HG03575 (cell line): ENCODE data around the gene CHST7.

Experiments used
- ATAC-seq: cut with Tn5 transposase; IDR thresholded peaks from one replicate; pipeline ENCODE4 v1.9.1; 2021; ENCODE audit not compliant: unreplicated experiment, insufficient number of reproducible peaks, low FRiP score; ENCODE audit errors: extremely low read depth

CHST7 gene

DNA sequence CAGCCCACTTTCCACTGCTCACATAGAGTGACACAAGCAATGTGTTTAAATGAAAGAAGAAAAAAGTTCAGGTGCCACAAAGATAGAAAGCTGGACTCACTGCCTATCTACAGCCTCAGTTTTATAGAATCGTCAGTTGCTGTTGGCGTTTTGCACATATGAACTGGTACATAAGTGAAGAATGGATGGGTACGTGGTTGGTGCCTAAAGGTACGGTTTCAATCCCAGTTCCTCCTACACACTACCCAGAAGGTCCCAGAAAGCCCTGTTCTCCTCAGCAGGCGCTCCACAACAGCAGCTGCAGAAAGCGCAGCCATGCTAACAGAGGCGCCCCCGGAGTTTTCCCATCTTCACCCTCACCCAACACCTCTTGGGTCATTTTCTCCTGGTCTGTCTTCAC lies 23.6 kb downstream of the CHST7 start:
- no peak for ATAC-seq

DNA sequence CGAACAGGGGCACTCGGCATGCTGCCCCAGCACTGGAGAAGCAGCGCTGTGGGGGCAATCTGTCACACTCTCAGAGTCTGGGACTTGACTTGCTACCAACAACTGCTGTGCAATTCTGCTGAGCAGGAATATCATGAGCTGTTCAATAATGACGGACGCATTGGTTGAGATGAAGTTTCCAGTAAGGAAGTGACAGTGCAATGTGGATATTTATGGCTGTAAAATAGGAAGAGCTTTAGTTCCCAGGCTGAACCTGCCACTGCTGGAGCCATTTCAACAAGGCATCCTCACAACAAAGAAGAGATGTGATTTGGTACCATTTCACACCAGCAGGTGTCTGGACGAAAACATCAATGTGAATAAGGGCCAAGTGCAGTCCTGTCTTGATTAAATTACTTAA lies 24.2 kb downstream of the CHST7 start:
- no peak for ATAC-seq

DNA sequence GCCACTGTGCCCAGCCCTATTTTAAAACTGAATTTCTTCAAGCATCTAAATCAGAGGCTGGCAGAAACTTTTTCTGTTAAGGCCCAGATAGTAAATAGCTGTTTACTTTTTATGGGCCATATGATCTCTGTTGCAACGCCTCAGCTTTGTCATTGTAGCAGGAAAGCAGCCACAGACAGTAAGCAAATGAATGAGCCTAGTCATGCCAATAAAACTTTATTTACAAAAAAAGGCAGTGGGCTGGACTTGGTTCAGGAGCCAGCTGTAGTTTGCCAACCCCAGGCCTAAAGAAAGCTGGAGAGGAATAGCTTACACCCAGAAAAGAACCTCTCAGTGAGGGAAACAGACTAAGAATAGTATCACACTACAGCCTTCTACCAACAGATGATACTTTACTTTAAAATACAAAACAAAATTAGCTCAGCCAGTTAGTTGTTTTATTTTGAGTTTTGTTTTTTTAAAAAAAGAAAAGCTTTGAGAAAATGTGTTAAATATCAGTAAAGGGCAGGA lies 25.5 kb downstream of the CHST7 start:
- no peak for ATAC-seq

DNA sequence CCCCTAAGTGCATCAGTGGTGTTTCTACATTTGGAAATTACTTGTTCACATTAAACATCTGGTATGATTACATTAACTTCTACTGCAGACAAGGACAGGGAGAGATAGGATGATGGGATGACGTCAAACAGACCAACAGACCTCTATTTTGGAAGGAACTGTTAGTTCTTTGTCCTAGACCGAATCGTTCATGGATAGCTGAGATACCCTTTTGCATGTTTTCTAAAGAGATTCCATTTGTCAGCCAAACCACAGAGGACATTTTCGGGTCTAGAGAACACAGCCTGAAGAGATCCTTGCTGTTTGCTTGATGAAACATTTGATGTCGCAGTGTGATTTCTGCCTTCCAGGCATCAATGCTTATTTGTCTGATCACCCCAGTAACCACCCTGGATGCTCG lies 27.7 kb downstream of the CHST7 start:
- no peak for ATAC-seq

DNA sequence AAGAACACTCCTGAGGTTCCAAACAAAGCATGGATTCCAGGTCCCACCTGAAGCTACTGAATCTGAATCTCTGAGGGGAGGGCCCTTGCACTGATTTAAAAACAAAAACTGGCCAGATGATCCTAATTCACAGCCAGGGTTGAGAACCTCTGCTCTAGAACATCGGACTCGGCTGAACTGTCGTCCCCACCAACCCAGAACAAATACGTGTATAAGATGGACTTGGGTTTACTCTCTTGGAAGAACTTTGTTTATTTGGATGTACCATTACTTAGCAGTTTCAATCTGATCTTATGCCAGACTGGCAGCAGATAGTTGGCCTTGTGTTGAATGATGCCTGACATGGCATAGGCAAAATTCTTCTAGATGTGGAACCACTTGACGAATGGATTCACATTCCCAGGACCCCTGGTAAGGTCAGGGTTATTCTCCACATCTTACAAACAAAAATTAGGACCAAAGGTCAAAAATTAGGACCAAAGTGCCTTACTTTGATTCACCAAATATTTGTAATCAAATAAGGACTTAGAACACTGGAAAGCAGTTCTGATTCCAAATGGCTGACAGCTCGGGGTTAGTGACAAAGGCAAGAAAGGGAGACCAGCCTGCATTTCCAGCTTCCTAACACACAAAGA lies 29.0 kb downstream of the CHST7 start:
- ATAC-seq, result no peak

DNA sequence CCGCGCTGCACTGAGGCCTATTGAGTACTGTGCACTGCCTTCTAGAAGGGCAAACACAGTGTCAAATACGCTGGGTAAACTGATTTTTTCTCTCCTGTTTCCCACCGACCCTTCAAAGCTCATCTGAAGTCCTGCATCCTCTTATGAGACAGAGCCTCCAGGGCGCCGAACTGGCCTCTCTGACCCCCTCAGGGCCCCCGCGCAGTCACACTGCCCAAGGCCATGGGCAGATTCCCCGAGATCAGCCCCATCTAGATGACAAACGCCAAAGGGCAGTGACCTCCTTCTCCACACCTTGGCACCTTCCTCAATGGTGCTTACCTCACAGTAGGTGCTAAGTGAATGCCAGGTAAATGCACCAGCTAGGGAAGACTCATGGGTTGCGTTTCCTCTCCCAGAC lies 34.4 kb downstream of the CHST7 start:
- no peak for ATAC-seq

DNA sequence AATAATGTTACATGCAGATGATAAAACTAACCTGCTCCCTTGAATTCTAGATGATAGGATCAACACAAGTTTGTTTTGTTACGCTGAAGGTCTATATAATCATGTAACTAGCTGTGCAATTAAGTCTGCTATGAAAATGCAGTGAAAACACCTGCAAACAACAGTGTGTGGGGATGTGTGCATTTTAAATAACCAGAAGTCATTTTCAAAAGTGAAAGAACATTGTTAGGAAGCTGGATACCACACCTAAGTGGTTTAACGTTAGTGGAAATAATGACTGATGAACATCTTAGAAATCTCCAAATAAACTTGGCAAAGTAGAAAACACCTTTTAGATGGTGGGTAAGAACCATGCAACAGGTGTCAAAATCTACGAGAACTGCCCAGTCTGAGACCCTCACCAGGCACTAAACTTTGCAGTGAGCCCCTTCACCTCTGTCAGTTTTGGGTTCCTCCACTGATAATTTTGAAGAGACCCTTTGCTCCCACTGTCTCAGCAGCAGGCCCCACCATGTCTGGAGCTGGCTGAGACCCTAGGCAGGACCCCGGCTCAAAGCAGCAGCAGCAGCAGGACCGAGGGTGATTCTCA lies 36.6 kb downstream of the CHST7 start:
- no peak for ATAC-seq

DNA sequence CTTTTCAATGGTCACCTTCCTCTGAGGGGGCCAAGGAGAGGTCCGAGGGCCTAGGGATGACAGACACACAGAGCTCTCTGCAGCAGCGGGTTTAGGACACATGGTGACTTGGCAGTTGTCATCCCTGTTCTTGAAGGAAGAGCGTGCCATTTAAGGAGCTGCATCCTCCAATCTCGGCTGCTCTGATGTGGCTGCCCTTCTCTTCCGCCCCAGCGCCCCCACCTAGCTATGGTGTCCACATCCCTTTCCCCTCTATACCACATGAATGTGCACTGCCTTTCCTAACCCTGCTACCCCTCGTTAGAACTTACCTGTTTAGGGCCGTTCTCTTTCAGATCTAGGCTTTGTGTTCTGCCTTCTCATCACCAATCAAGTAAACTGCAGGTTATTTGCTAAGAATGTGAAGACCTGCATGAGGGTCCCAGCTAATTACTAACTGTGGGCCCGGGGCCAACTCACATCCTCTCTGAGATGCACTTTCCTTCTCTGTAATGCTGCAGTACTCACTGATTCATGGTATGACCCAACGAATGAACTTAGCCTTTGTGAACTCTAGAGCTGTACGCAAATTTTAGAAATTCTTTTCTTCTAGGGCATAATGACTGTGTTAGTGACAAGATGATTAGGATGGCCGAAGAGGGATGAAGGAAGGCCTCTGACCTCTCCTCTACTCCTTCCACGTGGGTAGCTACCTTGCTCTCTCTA lies 38.2 kb downstream of the CHST7 start:
- ATAC-seq, result no peak

DNA sequence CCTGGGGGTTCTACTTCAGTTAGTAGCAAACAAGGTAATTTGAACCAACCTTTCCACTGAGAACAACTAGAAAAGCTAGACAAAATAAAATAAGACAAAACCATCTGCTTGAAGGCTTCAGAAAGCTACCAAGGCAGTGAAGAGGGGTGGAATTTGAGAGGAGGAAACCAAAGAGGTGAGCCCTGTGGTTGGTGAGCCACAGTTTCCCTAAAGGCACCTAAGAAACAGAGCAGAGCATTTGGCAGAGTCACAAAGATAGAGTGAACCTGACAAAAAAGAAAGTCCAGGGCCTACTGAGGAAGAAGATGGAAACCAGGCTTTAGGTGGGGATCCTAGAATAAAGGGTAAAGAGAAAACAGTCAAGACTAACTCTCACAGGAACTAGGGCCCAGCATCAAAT lies 44.3 kb downstream of the CHST7 start:
- ATAC-seq, result no peak

DNA sequence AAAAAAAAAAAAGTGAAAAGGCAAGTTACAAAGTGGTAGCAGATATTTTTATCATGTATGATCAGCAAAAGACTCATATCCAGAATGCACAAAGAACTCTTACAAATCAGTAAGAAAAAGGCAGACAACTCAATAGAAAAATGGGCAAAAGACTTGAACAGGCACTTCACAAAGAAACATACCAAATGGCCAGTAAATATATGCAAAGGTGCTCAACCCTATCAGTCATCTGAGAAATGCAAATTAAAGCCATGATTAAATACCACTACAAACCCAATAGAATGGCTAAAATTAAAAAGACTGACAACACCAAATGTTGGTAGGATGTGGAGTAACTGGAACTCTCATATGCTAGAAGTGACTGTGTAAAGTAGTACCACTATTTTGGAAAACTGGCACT lies 45.4 kb downstream of the CHST7 start:
- no peak for ATAC-seq

DNA sequence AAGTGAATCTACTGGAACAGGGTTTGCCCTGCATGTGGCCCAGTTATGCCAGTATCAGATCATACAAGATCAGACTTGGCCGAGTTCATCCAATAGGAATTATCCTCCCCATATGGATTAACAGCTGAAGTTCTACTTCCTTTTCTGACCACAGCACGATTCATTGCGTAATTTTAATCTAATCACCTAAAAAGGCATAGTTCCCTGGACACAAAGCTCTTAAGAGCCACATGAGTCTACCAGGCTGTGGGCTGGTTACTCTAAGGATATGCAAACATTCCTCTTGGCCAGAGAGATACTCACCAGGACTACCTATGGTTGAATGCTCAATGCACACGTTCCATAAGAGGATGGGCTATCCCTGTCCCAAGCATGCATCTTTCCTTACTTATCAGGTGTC lies 46.9 kb downstream of the CHST7 start:
- no peak for ATAC-seq

DNA sequence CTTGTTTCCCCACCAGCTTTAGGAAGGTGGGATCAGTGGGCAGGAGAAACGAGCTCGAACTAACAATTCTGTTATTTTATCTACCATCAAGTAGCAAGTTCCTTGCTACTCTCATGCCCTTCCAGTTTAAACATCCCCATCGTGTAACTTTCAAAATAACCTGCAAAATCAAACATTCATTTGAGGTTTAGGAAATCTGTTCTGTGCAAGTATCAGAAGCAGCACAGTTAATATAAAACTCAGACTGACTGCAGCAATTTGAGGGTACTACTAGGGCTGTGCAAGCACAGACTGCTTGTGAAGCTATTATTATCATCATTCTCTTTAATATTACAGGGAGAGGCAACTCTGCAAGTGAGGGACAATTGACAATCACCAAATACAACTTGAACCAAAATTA lies 48.0 kb downstream of the CHST7 start:
- ATAC-seq, result no peak

DNA sequence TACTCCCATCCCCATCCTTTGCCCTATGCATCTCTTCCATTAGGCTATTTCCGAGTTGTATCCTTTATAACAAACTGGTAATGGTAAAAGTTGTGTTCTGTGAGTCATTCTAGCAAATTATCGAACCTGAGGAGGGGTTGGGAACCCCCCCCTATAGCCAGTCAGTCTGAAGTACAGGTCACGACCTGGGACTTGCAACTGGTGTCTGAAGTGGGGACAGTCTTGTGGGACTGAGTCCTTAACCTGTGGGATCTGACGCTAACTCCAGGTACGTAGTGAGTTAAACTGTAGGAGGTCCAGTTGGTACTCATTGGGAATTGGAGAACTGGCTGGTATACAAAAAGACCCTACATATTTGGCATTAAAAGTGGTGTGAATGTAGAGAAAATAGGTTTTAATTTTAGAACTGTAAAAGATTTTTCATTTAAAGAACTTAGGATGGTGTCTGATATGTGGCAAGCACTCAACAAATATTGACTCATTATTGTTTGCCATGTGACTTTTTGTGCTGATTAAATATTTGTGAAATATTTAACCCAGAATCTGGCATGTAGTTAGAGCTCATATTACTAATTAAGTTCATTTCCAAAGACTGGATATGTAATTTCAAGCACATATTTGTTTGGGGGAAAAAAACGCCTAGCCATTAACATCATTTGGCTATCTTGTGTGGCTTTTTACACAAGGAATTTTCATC lies 50.7 kb downstream of the CHST7 start:
- ATAC-seq, result no peak

DNA sequence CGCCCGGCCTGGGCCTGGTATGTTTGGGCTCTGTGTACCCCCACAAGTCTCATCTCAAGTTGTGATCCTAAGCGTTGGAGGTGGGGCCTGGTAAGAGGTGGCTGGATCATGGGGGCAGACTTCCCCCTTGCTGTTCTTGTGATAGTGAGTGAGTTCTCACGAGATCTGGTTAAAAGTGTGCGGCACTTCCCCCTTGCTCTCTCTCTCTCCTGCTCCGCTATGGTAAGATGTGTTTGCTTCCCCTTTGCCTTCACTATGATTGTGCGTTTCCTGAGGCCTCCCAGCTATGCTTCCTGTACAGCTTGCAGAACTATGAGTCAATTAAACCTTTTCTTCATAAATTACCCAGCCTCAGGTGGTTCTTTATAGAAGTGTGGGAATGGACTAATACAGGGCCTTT lies 53.0 kb downstream of the CHST7 start:
- ATAC-seq, result no peak

DNA sequence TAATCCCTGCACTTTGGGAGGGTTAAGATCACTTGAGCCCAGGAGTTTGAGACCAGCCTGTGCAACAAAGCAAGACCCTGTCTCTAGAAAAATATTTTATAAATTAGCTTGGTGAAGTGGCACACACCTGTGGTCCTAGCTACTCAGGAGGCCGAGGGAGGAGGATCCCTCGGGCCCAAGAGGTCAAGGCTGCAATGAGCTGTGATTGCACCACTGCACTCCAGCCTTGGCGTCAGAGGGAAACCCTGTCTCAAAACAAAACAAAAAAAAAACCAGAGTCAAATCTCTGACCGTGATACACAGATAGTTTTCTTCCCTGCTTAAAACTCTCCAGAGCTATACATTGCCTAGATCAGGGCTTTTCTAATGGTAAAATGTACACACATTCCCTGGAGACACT lies 53.5 kb downstream of the CHST7 start:
- no peak for ATAC-seq

DNA sequence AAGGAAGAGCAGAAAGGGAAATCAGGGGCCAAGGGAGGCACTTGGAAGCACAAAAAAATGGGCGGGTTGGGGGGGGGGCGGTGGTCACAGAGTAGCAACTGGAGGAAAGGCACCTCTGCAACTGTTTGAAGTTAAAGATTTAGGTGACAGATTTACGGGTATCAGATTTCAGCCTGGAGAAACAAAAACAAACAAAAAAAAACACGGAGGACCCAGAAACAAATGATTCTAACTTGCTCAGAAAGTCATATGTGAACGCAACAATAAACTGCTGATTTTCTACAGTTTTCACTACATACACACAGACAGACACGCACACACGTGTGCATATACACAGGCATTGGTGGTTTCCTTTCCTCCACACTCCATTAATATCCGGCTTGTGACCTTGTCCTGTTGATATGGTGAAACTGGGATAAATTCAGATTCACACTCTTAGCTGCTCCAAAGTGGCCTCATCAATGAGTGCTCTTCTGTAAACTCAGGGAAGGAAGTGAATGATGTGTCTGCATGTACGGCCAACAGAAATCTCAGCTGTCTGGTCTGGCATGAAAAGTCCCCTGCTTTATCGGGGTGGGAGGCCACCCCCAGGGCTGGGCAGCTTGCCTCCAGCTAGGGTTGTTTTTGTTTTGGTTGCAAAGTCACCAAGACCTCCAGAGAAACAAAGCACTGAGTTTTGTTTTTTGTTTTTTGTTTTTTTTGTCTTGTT lies 54.3 kb downstream of the CHST7 start:
- ATAC-seq, result peak; percentile 2

DNA sequence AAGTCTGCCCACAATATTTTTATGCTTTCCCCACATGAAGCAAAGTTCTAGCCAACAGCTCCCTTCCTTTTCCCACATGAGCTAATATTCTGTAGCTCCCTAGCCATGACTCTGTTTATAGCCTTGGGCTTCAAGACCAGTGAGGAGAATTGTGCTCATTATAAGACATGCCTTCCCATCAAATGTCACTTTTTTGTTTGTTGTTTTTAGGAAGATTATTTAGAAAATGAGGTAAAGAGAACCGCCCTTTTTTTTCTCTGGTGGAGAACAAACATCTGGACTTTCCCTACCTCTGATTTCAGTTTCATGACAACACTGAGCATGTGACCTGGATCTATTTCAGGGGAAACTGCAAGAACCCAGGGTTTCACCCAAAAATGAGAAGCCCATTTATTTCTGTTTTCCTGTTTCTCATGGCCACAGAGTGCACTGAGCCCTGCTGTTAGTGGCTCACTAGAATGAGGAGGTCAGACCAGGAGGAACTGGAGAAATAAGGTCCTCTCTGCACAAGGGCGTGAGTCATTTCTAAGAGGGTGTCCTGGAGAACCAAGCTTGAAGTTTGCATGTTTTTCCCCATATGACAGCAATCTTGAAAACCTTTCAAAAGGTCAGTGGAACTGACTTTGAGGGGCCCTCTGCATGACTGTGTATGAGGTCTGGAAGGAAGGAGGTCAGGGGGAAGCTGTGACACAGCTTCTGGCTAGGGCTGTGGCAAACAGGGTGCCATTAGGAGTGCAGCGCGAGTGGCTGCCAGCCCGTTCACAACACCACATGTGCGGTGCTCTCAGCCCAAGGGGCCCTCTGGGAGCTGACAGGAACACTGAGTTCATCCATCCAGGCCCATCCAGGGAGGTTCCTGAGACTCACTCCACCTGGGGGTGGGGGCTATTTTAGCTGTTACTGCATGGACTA lies 55.2 kb downstream of the CHST7 start:
- ATAC-seq, result peak; percentile 76

DNA sequence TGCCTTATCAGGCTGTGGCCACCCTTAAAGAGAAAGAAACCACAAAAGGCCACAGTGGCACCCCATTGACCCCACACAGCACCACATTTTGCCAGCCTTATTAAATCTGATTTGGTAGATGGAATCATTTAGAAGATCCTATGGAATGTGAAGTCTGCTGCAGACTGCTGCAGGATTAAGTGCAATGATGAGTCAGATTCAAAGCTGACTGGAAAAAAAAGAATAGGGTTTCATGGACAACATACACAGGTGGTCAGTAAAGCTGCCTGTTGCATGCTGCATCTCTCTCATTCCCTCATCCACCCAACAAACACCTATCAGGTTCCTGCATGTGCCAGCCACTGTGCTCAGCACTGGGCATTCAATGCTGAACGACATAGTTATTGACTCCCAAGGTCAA lies 56.6 kb downstream of the CHST7 start:
- ATAC-seq, result no peak
